ENCODE measurements around the gene KCNJ10. TPM values are rescaled to one million over a fixed set of nuclear protein-coding genes. Genes with fewer than 3 reads are reported as not detected.

The KCNJ10 gene
- total and polyA plus RNA-seq, 4 experiments from 2014 or later, result 0.08 TPM; not detected in 3

- DNase-seq, result no peak
- H3K27ac Mint-ChIP-seq, result no peak overlapping the region
- POLR2A ChIA-PET (ENCODE audit: partially characterized antibody), result no interaction called here
These were observed 26.4 kb downstream of the KCNJ10 start for GRCh38 chr1:160043543-160043942.

DNA sequence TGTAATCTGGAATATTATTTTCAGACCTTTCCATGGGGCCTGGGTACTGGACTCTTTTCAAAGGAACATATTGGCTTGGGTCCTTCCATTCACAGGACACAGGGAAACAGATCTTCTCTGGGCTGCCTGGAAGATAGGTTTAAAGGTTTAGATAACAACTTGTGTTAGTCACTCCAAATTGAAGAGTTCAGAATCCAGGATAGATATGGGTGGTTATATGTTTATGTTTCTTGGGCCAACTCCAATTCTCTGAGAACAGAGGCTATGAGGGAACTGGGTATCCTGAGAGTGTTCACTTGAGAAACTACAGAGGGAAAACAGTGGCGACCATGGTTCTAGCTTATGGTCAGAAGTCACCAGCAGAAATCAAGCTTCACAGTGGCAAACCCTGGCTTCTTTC is 29.5 kb downstream of the KCNJ10 start:
- H3K27ac ChIP-seq (ENCODE audit: low read depth, low read length), result no peak overlapping the region
- H3K4me1 ChIP-seq (ENCODE audit: insufficient read depth, low read length), result no peaks in the 10 kb centered on the region
- ChIA-PET CTCF (ENCODE audit: partially characterized antibody) (interaction anchor here (1.4 to 2.9 kb wide), 2 partner anchors 11 to 45 kb away, joined by 3 to 15 read pairs; no protein-coding TSS in a partner anchor), POLR2A (ENCODE audit: partially characterized antibody) (interaction anchor here (2.1 kb wide), 1 partner anchor 9 kb away, joined by 8 read pairs; the partner anchor contains the start of gene PIGM)
- H3K36me3 ChIP-seq (ENCODE audit: insufficient read depth, low read length), result no peaks in the 10 kb centered on the region
- peaks cover 0 to 14% of the 10 kb centered on the region in 2 donors for H3K36me3 Mint-ChIP-seq
- no peaks in the 10 kb centered on the region for H3K27me3 ChIP-seq (ENCODE audit: insufficient read depth, low read length)
- no peaks in the 10 kb centered on the region for H3K9me3 Mint-ChIP-seq
- H3K4me1 Mint-ChIP-seq, result no peaks in the 10 kb centered on the region
- H3K4me3 Mint-ChIP-seq, result no peak overlapping the region
- no peaks in the 10 kb centered on the region for H3K9me3 ChIP-seq (ENCODE audit: control insufficient read depth in 1 of 2, low read length in 2 of 2)
- DNase-seq, result no peak
- H3K4me3 ChIP-seq (ENCODE audit: low read length in 2 of 2), result no peak overlapping the region
- H3K27me3 Mint-ChIP-seq, result peaks cover 5 to 6% of the 10 kb centered on the region in 2 donors
- intact Hi-C loops (cut with micrococcal nuclease), result no loop called here
- no peak overlapping the region for H3K27ac Mint-ChIP-seq

More at GRCh38 chr1:160043543-160043942, 26.4 kb downstream of the KCNJ10 start:
- H3K27ac ChIP-seq (ENCODE audit: low read depth, low read length), result no peak overlapping the region
- peaks cover 10% of the 10 kb centered on the region for H3K4me1 ChIP-seq (ENCODE audit: insufficient read depth, low read length)
- intact Hi-C loops (cut with micrococcal nuclease), result no loop called here
- no peak overlapping the region for H3K4me3 ChIP-seq (ENCODE audit: low read length in 2 of 2)
- H3K9me3 ChIP-seq (ENCODE audit: control insufficient read depth in 1 of 2, low read length in 2 of 2), result no peaks in the 10 kb centered on the region
- Mint-ChIP-seq H3K4me3 (no peak overlapping the region), H3K9me3 (no peaks in the 10 kb centered on the region), H3K36me3 (peaks cover 0 to 5% of the 10 kb centered on the region in 2 donors), H3K27me3 (peaks cover 11 to 12% of the 10 kb centered on the region in 2 donors), H3K4me1 (peaks cover 6 to 12% (median 9%) of the 10 kb centered on the region in 4 donors)
- H3K27me3 ChIP-seq (ENCODE audit: insufficient read depth, low read length), result no peaks in the 10 kb centered on the region
- H3K36me3 ChIP-seq (ENCODE audit: insufficient read depth, low read length), result no peaks in the 10 kb centered on the region
- CTCF ChIA-PET (ENCODE audit: partially characterized antibody), result interaction anchor here (1.9 kb wide), 1 partner anchor 35 kb away, joined by 7 read pairs; no protein-coding TSS in a partner anchor

- H3K27me3 ChIP-seq (ENCODE audit: insufficient read depth, low read length), result no peaks in the 10 kb centered on the region
- H3K4me3 ChIP-seq (ENCODE audit: low read length in 2 of 2), result peak overlapping the region; percentile 71 to 79
- POLR2A ChIA-PET (ENCODE audit: partially characterized antibody), result interaction anchor here (1.4 to 3.2 kb wide), 7 partner anchors 9 to 252 kb away, joined by 3 to 36 read pairs (median 5); partner anchors contain the start of genes DUSP23, IGSF8 and TAGLN2
- no peaks in the 10 kb centered on the region for H3K9me3 Mint-ChIP-seq
- H3K36me3 Mint-ChIP-seq, result peaks cover 0 to 10% of the 10 kb centered on the region in 2 donors
- H3K4me1 Mint-ChIP-seq, result peaks cover 24 to 39% (median 30%) of the 10 kb centered on the region in 4 donors
- intact Hi-C loops (cut with micrococcal nuclease), result loop anchor here (5.0 kb wide), 1 partner anchor 65 kb away; the partner anchor contains the start of gene IGSF8
- H3K36me3 ChIP-seq (ENCODE audit: insufficient read depth, low read length), result no peaks in the 10 kb centered on the region
- CTCF ChIA-PET (ENCODE audit: partially characterized antibody), result interaction anchor here (0.9 to 5.3 kb wide), 6 partner anchors 14 to 252 kb away, joined by 3 to 38 read pairs (median 12); partner anchors contain the start of gene DUSP23
- H3K4me1 ChIP-seq (ENCODE audit: insufficient read depth, low read length), result peaks cover 32% of the 10 kb centered on the region
- H3K27me3 Mint-ChIP-seq, result no peaks in the 10 kb centered on the region
- peak overlapping the region; percentile 89 to 98 (median 97) for H3K27ac Mint-ChIP-seq
- no peaks in the 10 kb centered on the region for H3K9me3 ChIP-seq (ENCODE audit: control insufficient read depth in 1 of 2, low read length in 2 of 2)
- peak overlapping the region; percentile 94 to 99 (median 98) for H3K4me3 Mint-ChIP-seq
- H3K27ac ChIP-seq (ENCODE audit: low read depth, low read length), result peak overlapping the region; percentile 57
- DNase-seq, result peak in 1 of 5 donors; percentile 11
These were observed 37.7 kb downstream of the KCNJ10 start for GRCh38 chr1:160032165-160032820.

GRCh38 chr1:160031365-160032164 is 38.4 kb downstream of the KCNJ10 start, which contains the start of gene PIGM:
PIGM (minus strand) TSS chr1:160031990; CDS start chr1:160031739, 251 bp downstream.
- Histone ChIP-seq H3K4me1 (ENCODE audit: insufficient read depth, low read length) (peaks cover 32% of the 10 kb centered on the region), H3K9me3 (ENCODE audit: control insufficient read depth in 1 of 2, low read length in 2 of 2) (no peaks in the 10 kb centered on the region), H3K36me3 (ENCODE audit: insufficient read depth, low read length) (no peaks in the 10 kb centered on the region), H3K27me3 (ENCODE audit: insufficient read depth, low read length) (no peaks in the 10 kb centered on the region), H3K27ac (ENCODE audit: low read depth, low read length) (peak within 1 kb of the TSS; percentile 57), H3K4me3 (ENCODE audit: low read length in 2 of 2) (peak within 1 kb of the TSS; percentile 71 to 79)
- Mint-ChIP-seq H3K36me3 (peaks cover 0 to 12% of the 10 kb centered on the region in 2 donors), H3K4me3 (peak within 1 kb of the TSS; percentile 94 to 99 (median 98)), H3K9me3 (no peaks in the 10 kb centered on the region), H3K4me1 (peaks cover 27 to 42% (median 33%) of the 10 kb centered on the region in 4 donors), H3K27me3 (no peaks in the 10 kb centered on the region), H3K27ac (peak within 1 kb of the TSS; percentile 89 to 98 (median 97))
- POLR2A ChIA-PET (ENCODE audit: partially characterized antibody), result interaction anchor here (1.4 to 3.2 kb wide), 7 partner anchors 10 to 251 kb away, joined by 3 to 36 read pairs (median 5); partner anchors contain the start of genes DUSP23, IGSF8 and TAGLN2
- intact Hi-C loops (cut with micrococcal nuclease), result loop anchor here (1.0 to 5.0 kb wide), 3 partner anchors 25 to 108 kb away; partner anchors contain the start of gene IGSF8
- peak; percentile 89 to 96 (median 91) for DNase-seq
- CTCF ChIA-PET (ENCODE audit: partially characterized antibody), result interaction anchor here (0.9 to 5.3 kb wide), 9 partner anchors 14 to 821 kb away, joined by 3 to 38 read pairs (median 5); partner anchors contain the start of gene DUSP23

DNA sequence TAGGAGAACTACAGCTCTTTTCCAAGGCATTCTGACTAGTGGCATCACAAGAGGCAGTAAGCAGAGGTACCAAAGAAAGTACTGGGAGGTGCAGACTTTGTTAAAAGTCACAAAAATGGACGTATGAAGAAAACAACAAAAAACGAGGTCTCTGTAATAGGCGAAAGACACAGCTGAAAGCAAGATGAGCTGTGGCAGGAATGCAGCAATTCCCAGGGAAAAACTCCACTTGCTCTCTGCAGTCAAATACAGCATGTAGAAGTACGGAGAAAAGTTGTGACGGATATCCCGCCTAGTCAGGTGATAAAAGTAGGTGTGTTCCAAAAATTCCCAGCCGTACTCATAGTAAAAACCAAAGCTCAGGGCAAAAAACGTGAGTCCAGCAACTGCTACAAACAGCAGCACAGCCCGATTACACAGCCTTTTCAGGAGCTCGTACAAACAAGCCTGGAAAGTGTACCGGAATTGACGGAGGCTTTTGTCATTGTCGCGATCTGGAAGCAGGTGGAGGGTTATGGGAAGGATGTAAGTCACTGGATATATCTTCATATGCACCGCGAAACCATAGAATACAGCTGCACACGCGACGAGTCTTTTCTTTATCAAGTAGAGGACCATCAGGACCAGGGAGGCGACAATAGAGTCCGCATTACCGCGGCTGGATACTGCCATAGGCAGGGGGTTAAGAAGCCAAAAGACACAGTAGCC is 39.1 kb downstream of the KCNJ10 start:
- DNase-seq, result peak in 2 of 5 donors; percentile 8 to 47

GRCh38 chr1:160028426-160028825 is 41.5 kb downstream of the KCNJ10 start:
- peaks cover 27 to 46% (median 33%) of the 10 kb centered on the region in 4 donors for H3K4me1 Mint-ChIP-seq

More for the DNA sequence above, 39.1 kb downstream of the KCNJ10 start:
- ChIA-PET CTCF (ENCODE audit: partially characterized antibody) (interaction anchor here (0.6 to 5.3 kb wide), 12 partner anchors 15 to 820 kb away, joined by 3 to 38 read pairs (median 4); partner anchors contain the start of gene DUSP23), POLR2A (ENCODE audit: partially characterized antibody) (interaction anchor here (1.4 to 3.2 kb wide), 7 partner anchors 11 to 250 kb away, joined by 3 to 36 read pairs (median 5); partner anchors contain the start of genes DUSP23, IGSF8 and TAGLN2)
- Mint-ChIP-seq H3K9me3 (no peaks in the 10 kb centered on the region), H3K4me3 (peak overlapping the region; percentile 94 to 99 (median 98)), H3K27ac (peak overlapping the region; percentile 89 to 98 (median 97)), H3K4me1 (peaks cover 27 to 44% (median 33%) of the 10 kb centered on the region in 4 donors), H3K27me3 (no peaks in the 10 kb centered on the region), H3K36me3 (peaks cover 2 to 12% of the 10 kb centered on the region in 2 donors)
- H3K9me3 ChIP-seq (ENCODE audit: control insufficient read depth in 1 of 2, low read length in 2 of 2), result no peaks in the 10 kb centered on the region
- peak overlapping the region; percentile 57 for H3K27ac ChIP-seq (ENCODE audit: low read depth, low read length)
- H3K27me3 ChIP-seq (ENCODE audit: insufficient read depth, low read length), result no peaks in the 10 kb centered on the region
- H3K4me3 ChIP-seq (ENCODE audit: low read length in 2 of 2), result peak overlapping the region; percentile 71 to 79
- peaks cover 32% of the 10 kb centered on the region for H3K4me1 ChIP-seq (ENCODE audit: insufficient read depth, low read length)
- intact Hi-C loops (cut with micrococcal nuclease), result loop anchor here (1.0 to 5.0 kb wide), 3 partner anchors 24 to 108 kb away; partner anchors contain the start of gene IGSF8
- H3K36me3 ChIP-seq (ENCODE audit: insufficient read depth, low read length), result no peaks in the 10 kb centered on the region

More at GRCh38 chr1:160028426-160028825, 41.5 kb downstream of the KCNJ10 start:
- Histone ChIP-seq H3K27ac (ENCODE audit: low read depth, low read length) (no peak overlapping the region), H3K4me1 (ENCODE audit: insufficient read depth, low read length) (peaks cover 32% of the 10 kb centered on the region), H3K4me3 (ENCODE audit: low read length in 2 of 2) (no peak overlapping the region), H3K9me3 (ENCODE audit: control insufficient read depth in 1 of 2, low read length in 2 of 2) (no peaks in the 10 kb centered on the region), H3K27me3 (ENCODE audit: insufficient read depth, low read length) (no peaks in the 10 kb centered on the region), H3K36me3 (ENCODE audit: insufficient read depth, low read length) (no peaks in the 10 kb centered on the region)
- Mint-ChIP-seq H3K4me3 (no peak overlapping the region), H3K27ac (peak overlapping the region in 1 of 7 donors; percentile 63), H3K36me3 (peaks cover 7 to 14% of the 10 kb centered on the region in 2 donors), H3K9me3 (no peaks in the 10 kb centered on the region), H3K27me3 (no peaks in the 10 kb centered on the region)
- POLR2A ChIA-PET (ENCODE audit: partially characterized antibody), result no interaction called here
- intact Hi-C loops (cut with micrococcal nuclease), result no loop called here
- CTCF ChIA-PET (ENCODE audit: partially characterized antibody), result no interaction called here
- no peak for DNase-seq

Measured in CD4-positive, alpha-beta memory T cell (primary cell).